GM19467 (cell line): ENCODE results near the gene C10orf143.

ENCODE experiments used
- ATAC-seq: cut with Tn5 transposase; IDR thresholded peaks from one replicate; pipeline ENCODE4 v1.9.1; 2021; ENCODE audit warnings: mild to moderate bottlenecking, moderate library complexity; ENCODE audit not compliant: unreplicated experiment

The C10orf143 gene

DNA sequence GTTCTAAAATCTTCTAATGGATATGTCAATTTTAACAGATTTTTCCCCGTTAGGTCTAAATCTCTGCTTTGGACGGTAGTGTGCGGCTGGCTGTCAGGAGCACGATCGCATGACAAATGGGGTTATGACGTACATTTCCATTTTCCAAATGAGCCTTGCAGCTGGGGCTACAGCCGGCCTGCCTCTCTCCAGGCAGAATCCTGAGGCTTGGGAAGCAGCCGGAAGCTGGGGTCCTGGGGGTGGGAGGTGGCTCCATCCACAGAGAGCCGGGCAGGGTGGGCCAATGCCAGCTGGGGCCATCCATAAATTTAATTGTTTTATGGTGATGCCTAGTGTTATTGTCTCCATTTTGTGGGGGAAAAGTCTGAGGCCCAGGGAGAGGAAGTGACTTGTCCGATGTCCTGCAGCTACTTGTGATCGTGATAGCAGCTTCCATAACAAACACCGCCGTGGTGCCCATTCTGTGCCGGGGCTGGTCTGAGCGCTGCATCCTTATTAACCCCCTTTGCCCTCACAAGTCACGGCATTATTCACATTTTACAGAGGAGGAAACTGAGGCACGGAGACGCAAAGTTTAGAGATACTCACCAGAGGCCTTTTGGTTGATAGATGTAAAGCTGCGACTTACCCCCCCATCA, 93.5 kb downstream of the C10orf143 start:
- ATAC-seq, result no peak

GRCh38 chr10:130016095-130016494, 94.5 kb downstream of the C10orf143 start:
- no peak for ATAC-seq

DNA sequence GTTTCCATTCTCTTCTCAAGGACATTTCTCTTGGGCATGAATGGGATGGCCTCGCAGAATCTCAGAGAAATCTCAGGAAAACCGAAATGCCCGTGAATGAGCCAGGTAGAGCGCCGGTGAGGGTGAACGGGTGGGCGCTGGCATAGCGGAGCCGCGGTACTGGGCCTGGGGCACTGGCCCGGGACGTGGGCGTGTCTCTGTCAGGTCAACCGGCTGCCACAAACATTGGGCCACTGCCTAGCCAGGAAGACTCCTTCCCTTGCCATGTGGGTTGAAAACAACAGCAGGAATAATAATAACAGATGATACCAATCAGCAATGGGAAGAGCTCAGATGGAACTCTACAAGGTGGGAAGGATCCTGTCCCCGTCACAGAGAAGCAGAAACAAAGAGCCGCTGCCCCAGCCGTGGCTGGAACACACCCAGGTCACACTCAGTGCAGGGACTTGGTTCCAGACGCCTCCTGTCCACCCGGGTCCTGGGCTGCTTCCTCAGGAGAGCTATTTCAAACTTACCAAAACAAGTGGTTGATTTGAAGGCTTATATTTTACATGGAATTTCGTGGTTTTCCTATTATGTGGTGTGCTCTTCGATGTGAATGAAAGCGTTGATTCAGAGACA, 95.4 kb downstream of the C10orf143 start:
- no peak for ATAC-seq

DNA sequence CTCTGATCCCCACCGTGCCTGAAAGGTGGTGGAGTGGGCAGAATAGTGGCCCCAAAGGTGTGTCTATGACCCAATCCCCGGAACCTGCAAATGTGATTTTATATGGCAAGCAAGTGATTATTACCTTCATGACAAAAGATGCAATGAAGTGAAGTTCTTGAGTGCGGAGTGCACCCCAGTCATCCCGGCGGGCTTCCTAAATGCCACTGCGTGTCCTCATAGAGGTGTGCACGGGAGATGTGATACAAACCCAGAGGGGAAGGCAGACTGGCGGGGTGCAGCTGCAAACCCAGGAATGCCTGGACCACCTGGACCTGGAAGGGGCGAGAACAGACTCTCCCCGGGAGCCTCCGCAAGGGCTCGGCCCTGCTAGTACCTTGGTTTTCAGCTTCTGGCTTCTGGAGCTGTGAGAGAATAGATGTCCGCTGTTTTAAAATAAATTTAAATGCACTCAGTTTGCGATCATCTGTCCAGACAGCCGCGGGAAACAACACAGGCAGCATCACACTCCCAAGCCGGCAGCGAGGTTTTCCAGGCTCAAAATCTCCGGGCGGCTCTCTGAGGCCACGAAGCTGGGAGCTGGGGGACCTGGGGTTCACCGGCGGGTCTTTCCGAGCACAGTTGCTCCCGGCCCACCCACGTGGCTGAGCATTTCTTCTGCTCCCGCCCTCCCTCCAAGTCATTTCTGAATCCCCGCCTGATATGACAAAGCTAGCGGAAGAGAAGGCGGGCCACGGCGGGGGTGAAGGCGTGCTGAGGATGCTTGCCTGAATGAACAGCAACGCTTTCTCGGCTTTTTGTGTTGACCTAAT, 96.2 kb downstream of the C10orf143 start:
- ATAC-seq, result no peak
